A673 (cell line): ENCODE data around the gene LMOD3.

Source experiments
- EZH2 ChIP-seq: fragments of 200-600 bp; sonication (generic); IDR thresholded peaks from 2 replicates; pipeline ENCODE4 v1.6.1; 2017; ENCODE audit warnings: borderline replicate concordance, low read depth, mild to moderate bottlenecking, mixed read lengths, antibody characterized with exemption, low read length; ENCODE audit not compliant: poor library complexity, severe bottlenecking
- TF ChIP-seq, protein P1 (sequence below): fragments of 300-800, 200-600 bp; sonication (generic); conservative IDR thresholded peaks from 2 replicates; pipeline ENCODE4 v1.5.1; 2017; ENCODE audit warnings: low read depth, mild to moderate bottlenecking, antibody characterized with exemption, low read length, moderate library complexity, mixed read lengths

DNA sequence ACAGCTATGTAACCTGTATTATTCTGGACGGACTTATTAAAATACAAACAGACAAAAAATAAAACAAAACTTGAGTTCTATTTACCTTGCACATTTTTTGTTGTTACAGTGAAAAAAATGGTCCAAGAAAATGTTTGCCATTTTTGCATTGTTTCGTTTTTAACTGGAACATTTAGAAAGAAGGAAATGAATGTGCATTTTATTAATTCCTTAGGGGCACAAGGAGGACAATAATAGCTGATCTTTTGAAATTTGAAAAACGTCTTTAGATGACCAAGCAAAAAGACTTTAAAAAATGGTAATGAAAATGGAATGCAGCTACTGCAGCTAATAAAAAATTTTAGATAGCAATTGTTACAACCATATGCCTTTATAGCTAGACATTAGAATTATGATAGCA lies 17.1 kb downstream of the LMOD3 start:
- TF ChIP-seq, protein P1, sequence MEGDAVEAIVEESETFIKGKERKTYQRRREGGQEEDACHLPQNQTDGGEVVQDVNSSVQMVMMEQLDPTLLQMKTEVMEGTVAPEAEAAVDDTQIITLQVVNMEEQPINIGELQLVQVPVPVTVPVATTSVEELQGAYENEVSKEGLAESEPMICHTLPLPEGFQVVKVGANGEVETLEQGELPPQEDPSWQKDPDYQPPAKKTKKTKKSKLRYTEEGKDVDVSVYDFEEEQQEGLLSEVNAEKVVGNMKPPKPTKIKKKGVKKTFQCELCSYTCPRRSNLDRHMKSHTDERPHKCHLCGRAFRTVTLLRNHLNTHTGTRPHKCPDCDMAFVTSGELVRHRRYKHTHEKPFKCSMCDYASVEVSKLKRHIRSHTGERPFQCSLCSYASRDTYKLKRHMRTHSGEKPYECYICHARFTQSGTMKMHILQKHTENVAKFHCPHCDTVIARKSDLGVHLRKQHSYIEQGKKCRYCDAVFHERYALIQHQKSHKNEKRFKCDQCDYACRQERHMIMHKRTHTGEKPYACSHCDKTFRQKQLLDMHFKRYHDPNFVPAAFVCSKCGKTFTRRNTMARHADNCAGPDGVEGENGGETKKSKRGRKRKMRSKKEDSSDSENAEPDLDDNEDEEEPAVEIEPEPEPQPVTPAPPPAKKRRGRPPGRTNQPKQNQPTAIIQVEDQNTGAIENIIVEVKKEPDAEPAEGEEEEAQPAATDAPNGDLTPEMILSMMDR: no peak
- TF ChIP-seq EZH2: no peak
